Breast epithelium (tissue), 3 donors: Measurements from ENCODE around the gene C11orf86.

Source experiments
- CTCF ChIP-seq, 3 donors: fragments of 450-650 bp; IDR thresholded peaks; one replicate each; pipeline ENCODE4 v1.5.1; 2016 to 2017; ENCODE audit warnings: antibody characterized with exemption in 3 of 3, mild to moderate bottlenecking in 3 of 3, moderate library complexity in 3 of 3
- POLR2A ChIP-seq: fragments of 450-650 bp; IDR thresholded peaks from one replicate; pipeline ENCODE4 v1.6.1; 2016; ENCODE audit warnings: antibody characterized with exemption, mild to moderate bottlenecking, moderate library complexity
- POLR2AphosphoS5 ChIP-seq, 3 donors: sonication (generic); formaldehyde crosslinking; IDR thresholded peaks; one replicate each; pipeline ENCODE4 v1.6.1; 2017; ENCODE audit warnings: antibody characterized with exemption in 3 of 3

GRCh38 chr11:67016550-67016949 lies 41.4 kb downstream of the C11orf86 start:
- TF ChIP-seq POLR2A (no peak), CTCF (IDR thresholded peaks at IDR 0.05) (no peak), POLR2AphosphoS5 (IDR thresholded peaks at IDR 0.05) (no peak)
